Endothelial cell of umbilical vein (primary cell): ENCODE results near the gene NCK1. TPM values are rescaled to one million over a fixed set of nuclear protein-coding genes. Genes with fewer than 3 reads are reported as not detected.

ENCODE experiments used
- BruUV-seq: library from RNA; stranded (reverse); fragments of 400-500 nt; replicated peaks from 2 replicates; lab custom pipeline; 2021; lab: Mats Ljungman, UMichigan
- CTCF ChIA-PET: fragments of 300-600, 350-600 bp; sonication (Branson Sonifier 250); formaldehyde crosslinking; loops from one replicate; lab custom pipeline; 2021; ENCODE audit warnings: antibody characterized with exemption, inconsistent platforms; lab: Charles Lee
- POLR2A ChIA-PET: fragments of 300-600, 350-600 bp; sonication (Branson Sonifier 250); formaldehyde crosslinking; loops from one replicate; lab custom pipeline; 2021; ENCODE audit warnings: antibody characterized with exemption, inconsistent platforms; lab: Charles Lee
- DNase-seq: peaks from one replicate; pipeline ENCODE4 v3.0.0-alpha.2; 2011; ENCODE audit warnings: low read depth, low spot score
- FAIRE-seq: peaks from 2 replicates; lab custom pipeline; 2011; peaks lifted over from hg19 to GRCh38; lab: Jason Lieb, UNC
- H2AFZ ChIP-seq: 2 replicates; pipeline ENCODE4 v1.6.0; 2012; ENCODE audit warnings: low read depth, low read length, control low read depth, inconsistent platforms
- H3K27ac ChIP-seq: 2 replicates; pipeline ENCODE4 v1.5.1; 2011; ENCODE audit warnings: low read depth, mild to moderate bottlenecking, control low read depth, low read length, moderate library complexity; ENCODE audit not compliant: insufficient read depth
- H3K27me3 ChIP-seq, 2 experiments: 2 replicates each; pipeline versions ENCODE4 v1.6.0 to v1.6.1; 2011; ENCODE audit warnings: low read length in 2 of 2, mixed read lengths in 1 of 2; ENCODE audit not compliant: control insufficient read depth in 2 of 2, insufficient read depth in 2 of 2
- H3K36me3 ChIP-seq, 2 experiments: 2 replicates in 1 of 2; 3 replicates in 1 of 2; pipeline ENCODE4 v1.5.1; 2011; ENCODE audit warnings: low read length in 2 of 2, mild to moderate bottlenecking in 1 of 2, moderate library complexity in 1 of 2; ENCODE audit not compliant: control insufficient read depth in 2 of 2, insufficient read depth in 2 of 2; ENCODE audit errors: extremely low read depth in 1 of 2
- H3K4me1 ChIP-seq: 3 replicates; pipeline ENCODE4 v1.5.1; 2011; ENCODE audit warnings: mild to moderate bottlenecking, low read length; ENCODE audit not compliant: control insufficient read depth, insufficient read depth; ENCODE audit errors: extremely low read depth
- H3K4me2 ChIP-seq: 2 replicates; pipeline ENCODE4 v1.6.1; 2011; ENCODE audit warnings: low read length, control low read depth, mixed read lengths; ENCODE audit not compliant: insufficient read depth
- H3K4me3 ChIP-seq, 3 experiments: fragments of 200-600 bp in 1 of 3; sonication (generic), shearing (Covaris generic) in 1 of 3; replicated peaks in 1 of 3; 2 replicates each; pipeline ENCODE4 v1.5.1; 2011 to 2016; ENCODE audit warnings: control low read depth in 3 of 3, low read length in 3 of 3, mild to moderate bottlenecking in 2 of 3, inconsistent platforms in 1 of 3, low read depth in 1 of 3, moderate library complexity in 1 of 3; ENCODE audit not compliant: insufficient read depth in 1 of 3
- H3K79me2 ChIP-seq: 2 replicates; pipeline ENCODE4 v1.6.0; 2012; ENCODE audit warnings: low read length, inconsistent platforms; ENCODE audit not compliant: control insufficient read depth, insufficient read depth
- H3K9ac ChIP-seq: replicated peaks from 2 replicates; pipeline ENCODE3; 2011; ENCODE audit warnings: low read length, control low read depth; ENCODE audit not compliant: insufficient read depth; ENCODE audit errors: extremely low read depth
- H3K9me1 ChIP-seq: replicated peaks from 3 replicates; pipeline ENCODE4 v1.6.0; 2011; ENCODE audit warnings: mild to moderate bottlenecking, low read length; ENCODE audit not compliant: control insufficient read depth, insufficient read depth; ENCODE audit errors: extremely low read depth
- H3K9me3 ChIP-seq: replicated peaks from 2 replicates; pipeline ENCODE4 v1.5.1; 2012; ENCODE audit warnings: low read length, inconsistent platforms; ENCODE audit not compliant: control insufficient read depth, insufficient read depth
- H4K20me1 ChIP-seq: replicated peaks from 2 replicates; pipeline ENCODE3; 2011; ENCODE audit warnings: mild to moderate bottlenecking, low read length; ENCODE audit not compliant: control insufficient read depth, insufficient read depth; ENCODE audit errors: extremely low read depth
- CTCF ChIP-seq, 2 donors: IDR thresholded peaks; 1 replicate in 1 of 2; 2 replicates in 1 of 2; pipeline ENCODE4 v1.5.1; 2011; ENCODE audit warnings: low read length in 2 of 2, mild to moderate bottlenecking in 2 of 2, moderate library complexity in 2 of 2, control low read depth in 1 of 2, inconsistent platforms in 1 of 2, low read depth in 1 of 2; ENCODE audit not compliant: insufficient read depth in 1 of 2; ENCODE audit errors: extremely low read depth in 1 of 2
- EZH2 ChIP-seq: IDR thresholded peaks from 2 replicates; pipeline ENCODE4 v1.6.1; 2012; ENCODE audit warnings: borderline replicate concordance, low read depth, mild to moderate bottlenecking, moderate library complexity, low read length, inconsistent platforms; ENCODE audit not compliant: severe bottlenecking
- FOS ChIP-seq: IDR thresholded peaks from 2 replicates; pipeline ENCODE4 v1.6.1; 2011; ENCODE audit warnings: mild to moderate bottlenecking, low read length, moderate library complexity, borderline replicate concordance; ENCODE audit not compliant: insufficient read depth
- GATA2 ChIP-seq: IDR thresholded peaks from 2 replicates; pipeline ENCODE4 v1.7.0; 2011; ENCODE audit warnings: low read depth, mild to moderate bottlenecking, moderate library complexity, mixed read lengths, low read length; ENCODE audit not compliant: insufficient read length, insufficient read depth
- JUN ChIP-seq: IDR thresholded peaks from 2 replicates; pipeline ENCODE4 v1.6.1; 2011; ENCODE audit warnings: borderline replicate concordance, low read depth; ENCODE audit not compliant: insufficient read length, insufficient read depth
- MAX ChIP-seq: IDR thresholded peaks from 2 replicates; pipeline ENCODE4 v1.6.1; 2011; ENCODE audit not compliant: insufficient read depth, insufficient read length
- MYC ChIP-seq: IDR thresholded peaks from one replicate; pipeline ENCODE4 v1.6.1; 2011; ENCODE audit warnings: mild to moderate bottlenecking, low read depth, low read length
- POLR2A ChIP-seq: IDR thresholded peaks from 2 replicates; pipeline ENCODE4 v1.6.1; 2012; ENCODE audit warnings: low read depth, mild to moderate bottlenecking, control low read depth, low read length
- POLR2AphosphoS5 ChIP-seq: IDR thresholded peaks from 2 replicates; pipeline ENCODE4 v1.6.1; 2012; ENCODE audit warnings: low read depth, mild to moderate bottlenecking, control low read depth, low read length, moderate library complexity; ENCODE audit not compliant: insufficient read depth
- dilution Hi-C: fragments of 300-500 bp; cut with MboI; formaldehyde crosslinking; loops from one replicate; pipeline ENCODE4 v1.15.0; 2019; ENCODE audit warnings: low sequenced_read_pairs; ENCODE audit not compliant: extremely low pct_ligation_motif_present
- intact Hi-C: fragments of 100-400 bp; cut with micrococcal nuclease; formaldehyde crosslinking; loops from one replicate; pipeline ENCODE4 v1.10.0; 2022
- polyA plus RNA-seq, 4 experiments: library from polyadenylated mRNA; depleted of rRNA in 3 of 4; stranded (reverse) in 3 of 4; unstranded in 1 of 4; fragments of >200 nt; gene quantifications; 2 replicates each; pipeline versions ENCODE4 v1.2.1 to v1.2.3, GENCODE V29; 2011 to 2012; ENCODE audit warnings: missing spikeins in 1 of 4
- total RNA-seq: library from RNA; stranded (reverse); gene quantifications from 2 replicates; pipeline ENCODE4 v1.2.3, GENCODE V29; 2021

The NCK1 gene
- total and polyA plus RNA-seq, 2 donors (not counting 3 experiments of a cell fraction or from before 2014, with no cell fraction given) = 19.3 to 52.2 TPM

- TF ChIP-seq MAX (no peak), JUN (no peak), POLR2AphosphoS5 (no peak), GATA2 (no peak), MYC (no peak), EZH2 (no peak), POLR2A (no peak), CTCF (IDR thresholded peaks at IDR 0.05; ENCODE audit: extremely low read depth in 1 of 2, insufficient read depth in 1 of 2, low read depth in 1 of 2, low read length in 2 of 2) (no peak), FOS (no peak)
- Histone ChIP-seq H3K27me3 (no peaks in the 10 kb centered on the region), H3K9me3 (no peaks in the 10 kb centered on the region), H4K20me1 (no peaks in the 10 kb centered on the region), H3K27ac (peak overlapping the region; percentile 5), H3K9ac (no peak overlapping the region), H2AFZ (no peak overlapping the region), H3K4me3 (no peak overlapping the region), H3K4me2 (peak overlapping the region; percentile 6), H3K36me3 (no peaks in the 10 kb centered on the region), H3K9me1 (no peaks in the 10 kb centered on the region), H3K4me1 (peaks cover 13% of the 10 kb centered on the region), H3K79me2 (no peaks in the 10 kb centered on the region)
- CTCF ChIA-PET = interaction anchor here (0.9 to 1.8 kb wide), 4 partner anchors 39 to 203 kb away, joined by 3 to 7 read pairs (median 6); partner anchors contain the start of genes NCK1 and STAG1
- BruUV-seq = no TSS peak
- intact Hi-C loops (loop anchor here (1.0 kb wide), 1 partner anchor 8 kb away; no protein-coding TSS in a partner anchor), dilution Hi-C loops (no loop called here)
- FAIRE-seq (no peak), DNase-seq (no peak)
- POLR2A ChIA-PET = no interaction called here
Measured at GRCh38 chr3:136954980-136955780, 93.2 kb downstream of the NCK1 start.
